CD4-positive, alpha-beta memory T cell (primary cell): Measurements from ENCODE around the gene ZNF648. TPM values are rescaled to one million over a fixed set of nuclear protein-coding genes. Genes with fewer than 3 reads are reported as not detected.

Experiments
- CTCF ChIA-PET: fragments of 350-600 bp; sonication (Branson Sonifier 250); formaldehyde crosslinking; loops from one replicate; lab custom pipeline; 2021; ENCODE audit warnings: inconsistent platforms; ENCODE audit not compliant: partially characterized antibody; lab: Charles Lee
- POLR2A ChIA-PET: fragments of 350-600 bp; sonication (Branson Sonifier 250); formaldehyde crosslinking; loops from one replicate; lab custom pipeline; 2021; ENCODE audit not compliant: partially characterized antibody; lab: Charles Lee
- DNase-seq, 5 donors: peaks; one replicate each; pipeline versions ENCODE4 v3.0.0 to v3.0.0-alpha.2; 2020 to 2022; ENCODE audit warnings: mixed read lengths in 1 of 5
- H3K27ac ChIP-seq: one replicate; pipeline ENCODE4 v1.7.0; 2013; ENCODE audit warnings: low read depth, low read length
- H3K27me3 ChIP-seq: 2 replicates; pipeline ENCODE4 v1.7.0; 2013; ENCODE audit warnings: mild to moderate bottlenecking, low read length, moderate library complexity; ENCODE audit not compliant: insufficient read depth
- H3K36me3 ChIP-seq: 2 replicates; pipeline ENCODE4 v1.7.0; 2013; ENCODE audit warnings: mild to moderate bottlenecking, low read length, moderate library complexity; ENCODE audit not compliant: insufficient read depth
- H3K4me1 ChIP-seq: 2 replicates; pipeline ENCODE4 v1.7.0; 2013; ENCODE audit warnings: mild to moderate bottlenecking, low read length, moderate library complexity; ENCODE audit not compliant: insufficient read depth
- H3K4me3 ChIP-seq, 2 donors: one replicate each; pipeline ENCODE4 v1.7.0; 2013; ENCODE audit warnings: low read length in 2 of 2, mild to moderate bottlenecking in 1 of 2
- H3K9me3 ChIP-seq, 2 donors: one replicate each; pipeline ENCODE4 v1.7.0; 2013; ENCODE audit warnings: low read length in 2 of 2, control low read depth in 1 of 2; ENCODE audit not compliant: control insufficient read depth in 1 of 2
- H3K27ac Mint-ChIP-seq, 7 donors: one replicate each; pipeline ENCODE4 v1.8.0; 2020 to 2021; ENCODE audit warnings: mixed read lengths in 7 of 7, mild to moderate bottlenecking in 6 of 7, inconsistent platforms in 3 of 7, moderate library complexity in 3 of 7
- H3K27me3 Mint-ChIP-seq, 2 donors: one replicate each; pipeline ENCODE4 v1.8.0; 2020 to 2021; ENCODE audit warnings: mixed read lengths in 2 of 2
- H3K36me3 Mint-ChIP-seq, 2 donors: one replicate each; pipeline ENCODE4 v1.8.0; 2020 to 2021; ENCODE audit warnings: mixed read lengths in 2 of 2, inconsistent platforms in 1 of 2, mild to moderate bottlenecking in 1 of 2
- H3K4me1 Mint-ChIP-seq, 4 donors: one replicate each; pipeline ENCODE4 v1.8.0; 2020 to 2021; ENCODE audit warnings: mixed read lengths in 4 of 4, mild to moderate bottlenecking in 1 of 4
- H3K4me3 Mint-ChIP-seq, 8 donors: one replicate each; pipeline ENCODE4 v1.8.0; 2020 to 2021; ENCODE audit warnings: mixed read lengths in 8 of 8, mild to moderate bottlenecking in 7 of 8, moderate library complexity in 6 of 8, inconsistent platforms in 3 of 8
- H3K9me3 Mint-ChIP-seq, 8 donors: one replicate each; pipeline ENCODE4 v1.8.0; 2020 to 2021; ENCODE audit warnings: mixed read lengths in 8 of 8, mild to moderate bottlenecking in 5 of 8, inconsistent platforms in 3 of 8, moderate library complexity in 1 of 8
- intact Hi-C: fragments of 100-400 bp; cut with micrococcal nuclease; formaldehyde crosslinking; loops from one replicate; pipeline ENCODE4 v1.15.1; 2023
- polyA plus RNA-seq, 2 donors: library from polyadenylated mRNA; unstranded; fragments of 300-500 nt; fragmentation: Illumina TruSeq; gene quantifications; one replicate each; pipeline ENCODE4 v1.2.3, GENCODE V29; 2021
- total RNA-seq, 2 experiments: library from RNA; stranded (reverse); gene quantifications; one replicate each; pipeline ENCODE4 v1.2.3, GENCODE V29; 2021

ZNF648 gene
- total and polyA plus RNA-seq, 4 experiments from 2014 or later, result not detected

DNA sequence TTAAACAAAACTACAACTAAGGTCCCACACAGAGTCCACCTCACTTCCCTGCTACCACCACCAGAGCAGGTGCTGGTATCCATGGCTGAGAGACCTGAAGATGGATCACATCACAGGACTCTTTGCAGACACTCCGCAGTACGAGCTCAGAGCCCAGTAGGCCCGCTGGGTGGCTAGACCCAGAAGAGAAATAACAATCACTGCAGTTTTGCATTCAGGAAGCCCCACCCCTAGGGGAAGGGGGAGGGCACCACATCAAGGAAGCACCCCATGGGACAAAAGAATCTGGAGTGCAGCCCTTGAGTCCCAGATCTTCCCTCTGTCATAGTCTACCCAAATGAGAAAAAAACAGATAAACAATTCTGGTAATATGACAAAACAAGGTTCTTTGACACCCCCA lies 56.9 kb downstream of the ZNF648 start:
- no peak overlapping the region for H3K27ac ChIP-seq
- intact Hi-C loops, result no loop called here

More for the DNA sequence above, 56.9 kb downstream of the ZNF648 start:
- Mint-ChIP-seq H3K4me3 (no peak overlapping the region), H3K27ac (no peak overlapping the region), H3K9me3 (peaks cover 2 to 27% (median 20%) of the 10 kb centered on the region in 8 donors), H3K27me3 (peaks cover 6 to 20% of the 10 kb centered on the region in 2 donors), H3K4me1 (peaks cover 0 to 4% (median 0%) of the 10 kb centered on the region in 4 donors), H3K36me3 (peaks cover 4 to 5% of the 10 kb centered on the region in 2 donors)
- CTCF ChIA-PET, result no interaction called here
- Histone ChIP-seq H3K4me3 (no peak overlapping the region), H3K9me3 (no peaks in the 10 kb centered on the region), H3K27me3 (no peaks in the 10 kb centered on the region), H3K36me3 (no peaks in the 10 kb centered on the region), H3K4me1 (no peaks in the 10 kb centered on the region)
- DNase-seq, result no peak
- POLR2A ChIA-PET, result no interaction called here
